Head of caudate nucleus (tissue), 42 donors: ENCODE results near the gene SEMA3F.

Source experiments
- DNase-seq, 42 donors: peaks; one replicate each; pipeline versions ENCODE4 v3.0.0 to v3.0.0-alpha.2; 2020 to 2021; ENCODE audit warnings: mixed read lengths in 7 of 42
- intact Hi-C: fragments of 100-400 bp; cut with DNase I; formaldehyde crosslinking; loops from one replicate; pipeline ENCODE4 v1.15.0; 2022

The SEMA3F gene

DNA sequence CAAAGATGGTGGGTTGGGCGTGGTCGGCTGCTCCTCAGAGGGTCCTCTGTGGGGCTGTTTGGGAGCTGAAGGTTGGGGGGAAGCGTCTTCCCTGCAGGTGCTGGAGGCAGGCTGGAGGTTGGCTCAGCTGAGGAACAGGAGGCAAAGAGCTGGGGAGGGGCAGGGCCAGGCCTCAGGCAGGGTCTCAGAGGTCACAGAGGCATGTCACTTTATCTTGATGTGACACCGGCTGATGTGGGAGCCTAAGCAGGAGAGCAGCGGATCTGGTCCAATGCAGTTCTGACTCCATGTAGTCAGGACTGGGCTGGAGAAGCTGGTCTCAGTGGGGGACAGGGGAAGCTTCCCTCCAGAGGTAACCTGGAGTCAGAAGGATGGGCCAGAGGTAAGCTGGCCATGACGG is 28.6 kb downstream of the SEMA3F start:
- no peak for DNase-seq
- intact Hi-C loops, result no loop called here

- DNase-seq, result no peak
Observed at GRCh38 chr3:50184242-50184978, 29.3 kb downstream of the SEMA3F start.

DNA sequence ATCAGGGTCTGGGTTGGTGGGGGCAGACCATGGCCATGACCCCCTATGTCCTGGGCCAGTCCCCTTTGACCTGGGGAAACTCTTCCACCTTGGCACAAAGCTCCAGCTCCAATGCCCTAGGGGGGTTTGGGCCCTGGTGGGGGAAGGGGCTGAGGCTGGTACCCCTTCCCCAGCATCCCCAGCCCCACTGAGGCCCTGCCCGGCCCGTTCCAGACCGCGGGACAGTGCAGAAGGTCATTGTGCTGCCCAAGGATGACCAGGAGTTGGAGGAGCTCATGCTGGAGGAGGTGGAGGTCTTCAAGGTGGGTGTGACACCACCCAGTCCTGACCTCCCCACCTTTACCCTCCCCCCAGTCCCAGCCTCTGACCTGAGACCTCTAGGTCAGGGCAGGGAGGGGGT is 30.1 kb downstream of the SEMA3F start:
- intact Hi-C loops, result no loop called here
- DNase-seq, result no peak

More at GRCh38 chr3:50184242-50184978, 29.3 kb downstream of the SEMA3F start:
- intact Hi-C loops, result no loop called here

DNA sequence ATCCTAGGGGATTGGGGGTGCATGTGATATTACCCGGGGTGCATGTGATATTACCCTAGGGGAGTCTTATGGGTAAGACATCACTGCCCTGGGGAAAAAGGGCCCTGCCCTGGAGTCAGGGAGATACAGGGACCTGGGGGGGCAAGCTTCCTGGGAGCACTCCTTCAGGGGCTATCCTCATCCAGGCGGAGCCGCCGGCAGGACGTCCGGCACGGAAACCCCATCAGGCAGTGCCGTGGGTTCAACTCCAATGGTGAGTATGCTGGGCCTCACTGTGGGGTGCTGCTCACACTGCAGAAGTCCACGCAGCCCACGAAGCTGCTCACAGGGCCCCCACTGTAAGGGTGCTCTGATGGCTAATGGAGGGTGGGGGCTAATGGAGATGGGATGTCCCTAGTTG is 31.0 kb downstream of the SEMA3F start:
- intact Hi-C loops, result no loop called here
- no peak for DNase-seq

DNA sequence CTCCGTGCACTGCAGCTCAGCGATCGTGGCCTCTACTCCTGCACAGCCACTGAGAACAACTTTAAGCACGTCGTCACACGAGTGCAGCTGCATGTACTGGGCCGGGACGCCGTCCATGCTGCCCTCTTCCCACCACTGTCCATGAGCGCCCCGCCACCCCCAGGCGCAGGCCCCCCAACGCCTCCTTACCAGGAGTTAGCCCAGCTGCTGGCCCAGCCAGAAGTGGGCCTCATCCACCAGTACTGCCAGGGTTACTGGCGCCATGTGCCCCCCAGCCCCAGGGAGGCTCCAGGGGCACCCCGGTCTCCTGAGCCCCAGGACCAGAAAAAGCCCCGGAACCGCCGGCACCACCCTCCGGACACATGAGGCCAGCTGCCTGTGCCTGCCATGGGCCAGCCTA is 32.6 kb downstream of the SEMA3F start:
- DNase-seq, result no peak
- intact Hi-C loops, result loop anchor here (2.0 kb wide), 1 partner anchor 67 kb away; no protein-coding TSS in a partner anchor

GRCh38 chr3:50189274-50189673 is 34.1 kb downstream of the SEMA3F start:
- DNase-seq, result peak; percentile 63 to 92 (median 80)
- intact Hi-C loops, result loop anchor here (2.0 kb wide), 1 partner anchor 68 kb away; no protein-coding TSS in a partner anchor

DNA sequence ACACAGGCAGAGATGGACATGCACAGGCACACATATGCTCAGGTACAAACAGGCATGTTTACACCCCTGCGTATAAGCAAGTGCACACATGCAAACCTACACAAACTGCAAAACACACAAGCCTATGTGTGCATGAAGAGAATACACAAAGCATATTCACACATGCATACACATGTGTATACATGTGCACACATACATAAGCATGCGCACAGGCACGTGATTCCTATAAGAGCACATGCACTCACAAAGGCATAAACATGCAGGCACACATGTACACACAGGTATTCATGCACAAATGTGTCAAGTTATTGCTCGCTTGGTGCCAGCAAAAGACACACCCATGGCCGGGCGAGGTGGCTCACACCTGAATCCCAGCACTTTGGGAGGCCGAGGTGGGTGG is 34.9 kb downstream of the SEMA3F start:
- no peak for DNase-seq
- intact Hi-C loops, result loop anchor here (2.0 to 5.0 kb wide), 2 partner anchors 69 to 87 kb away; partner anchors contain the start of gene LSMEM2

DNA sequence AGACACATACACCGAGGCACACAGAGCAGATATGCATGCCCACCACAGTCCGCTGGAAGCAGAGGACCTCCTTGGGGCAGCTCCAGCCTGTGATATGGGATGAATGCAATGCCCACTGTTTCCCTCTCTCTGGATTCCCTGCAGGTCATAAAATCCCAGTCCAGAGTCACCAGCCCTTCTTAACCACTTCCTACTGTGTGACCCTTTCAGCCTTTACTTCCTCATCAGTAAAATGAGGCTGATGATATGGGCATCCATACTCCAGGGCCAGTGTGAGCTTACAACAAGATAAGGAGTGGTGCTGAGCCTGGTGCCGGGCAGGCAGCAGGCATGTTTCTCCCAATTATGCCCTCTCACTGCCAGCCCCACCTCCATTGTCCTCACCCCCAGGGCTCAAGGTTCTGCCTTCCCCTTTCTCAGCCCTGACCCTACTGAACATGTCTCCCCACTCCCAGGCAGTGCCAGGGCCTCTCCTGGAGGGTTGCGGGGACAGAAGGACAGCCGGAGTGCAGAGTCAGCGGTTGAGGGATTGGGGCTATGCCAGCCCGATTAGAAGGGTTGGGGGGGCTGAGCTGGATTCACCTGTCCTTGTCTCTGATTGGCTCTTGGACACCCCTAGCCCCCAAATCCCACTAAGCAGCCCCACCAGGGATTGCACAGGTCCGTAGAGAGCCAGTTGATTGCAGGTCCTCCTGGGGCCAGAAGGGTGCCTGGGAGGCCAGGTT is 36.0 kb downstream of the SEMA3F start, which contains the start of gene GNAT1:
Gene GNAT1 (plus strand): TSS at position 675 of the 725 bp plus-strand sequence. CDS start 116 bp downstream, outside the sequence.
- DNase-seq, result no peak
- intact Hi-C loops, result loop anchor here (5.0 kb wide), 1 partner anchor 86 kb away; the partner anchor contains the start of gene LSMEM2

DNA sequence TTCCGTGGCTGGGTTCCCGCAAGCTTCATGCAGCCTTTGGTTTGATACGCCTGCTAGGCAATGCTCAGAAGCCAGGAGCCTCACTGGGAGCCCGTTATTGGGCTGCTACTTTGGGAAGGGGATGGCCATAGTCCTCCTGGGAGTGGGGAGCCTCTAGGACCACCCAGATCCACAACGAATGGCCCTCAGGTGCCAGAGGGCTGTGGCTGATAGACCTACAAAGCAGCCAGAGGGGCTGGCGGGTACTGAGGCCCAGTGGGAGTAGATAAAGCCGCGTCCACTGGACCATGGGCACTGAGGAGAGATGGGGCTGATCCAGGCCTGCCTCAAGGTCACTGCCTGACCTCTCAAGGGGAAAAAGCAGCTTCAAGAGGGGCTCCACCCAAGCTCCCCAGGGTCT is 37.0 kb downstream of the SEMA3F start:
- no peak for DNase-seq
- intact Hi-C loops, result loop anchor here (2.0 to 5.0 kb wide), 2 partner anchors 35 to 85 kb away; partner anchors contain the start of gene LSMEM2

- DNase-seq, result peak in 41 of 42 donors; percentile 47 to 90 (median 78)
- intact Hi-C loops, result loop anchor here (2.0 to 5.0 kb wide), 2 partner anchors 34 to 85 kb away; partner anchors contain the start of gene LSMEM2
Observed at GRCh38 chr3:50192689-50193141, 37.6 kb downstream of the SEMA3F start.

- intact Hi-C loops, result loop anchor here (2.0 to 5.0 kb wide), 2 partner anchors 34 to 84 kb away; partner anchors contain the start of gene LSMEM2
- DNase-seq, result no peak
Observed at GRCh38 chr3:50193286-50193685, 38.2 kb downstream of the SEMA3F start.

DNA sequence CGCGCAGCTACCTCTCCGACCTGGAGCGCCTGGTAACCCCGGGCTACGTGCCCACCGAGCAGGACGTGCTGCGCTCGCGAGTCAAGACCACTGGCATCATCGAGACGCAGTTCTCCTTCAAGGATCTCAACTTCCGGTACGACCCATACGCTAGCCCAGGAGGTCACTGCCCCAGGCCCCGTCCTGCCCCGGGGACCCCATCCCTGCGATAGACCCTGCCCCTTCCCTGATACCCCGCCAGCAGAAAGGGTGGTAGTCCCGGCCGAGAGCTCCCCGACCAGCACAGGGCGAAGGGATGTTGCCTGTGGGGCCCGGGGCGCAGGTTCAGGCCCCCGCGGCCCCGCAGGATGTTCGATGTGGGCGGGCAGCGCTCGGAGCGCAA is 38.6 kb downstream of the SEMA3F start:
- no peak for DNase-seq
- intact Hi-C loops, result loop anchor here (2.0 to 5.0 kb wide), 2 partner anchors 33 to 84 kb away; partner anchors contain the start of gene LSMEM2

- intact Hi-C loops, result loop anchor here (5.0 kb wide), 1 partner anchor 83 kb away; the partner anchor contains the start of gene LSMEM2
- peak; percentile 51 to 91 (median 80) for DNase-seq
Observed at GRCh38 chr3:50194128-50194902, 39.2 kb downstream of the SEMA3F start.

GRCh38 chr3:50194903-50195500 is 39.9 kb downstream of the SEMA3F start:
- intact Hi-C loops, result loop anchor here (5.0 kb wide), 1 partner anchor 82 kb away; the partner anchor contains the start of gene LSMEM2
- DNase-seq, result no peak

DNA sequence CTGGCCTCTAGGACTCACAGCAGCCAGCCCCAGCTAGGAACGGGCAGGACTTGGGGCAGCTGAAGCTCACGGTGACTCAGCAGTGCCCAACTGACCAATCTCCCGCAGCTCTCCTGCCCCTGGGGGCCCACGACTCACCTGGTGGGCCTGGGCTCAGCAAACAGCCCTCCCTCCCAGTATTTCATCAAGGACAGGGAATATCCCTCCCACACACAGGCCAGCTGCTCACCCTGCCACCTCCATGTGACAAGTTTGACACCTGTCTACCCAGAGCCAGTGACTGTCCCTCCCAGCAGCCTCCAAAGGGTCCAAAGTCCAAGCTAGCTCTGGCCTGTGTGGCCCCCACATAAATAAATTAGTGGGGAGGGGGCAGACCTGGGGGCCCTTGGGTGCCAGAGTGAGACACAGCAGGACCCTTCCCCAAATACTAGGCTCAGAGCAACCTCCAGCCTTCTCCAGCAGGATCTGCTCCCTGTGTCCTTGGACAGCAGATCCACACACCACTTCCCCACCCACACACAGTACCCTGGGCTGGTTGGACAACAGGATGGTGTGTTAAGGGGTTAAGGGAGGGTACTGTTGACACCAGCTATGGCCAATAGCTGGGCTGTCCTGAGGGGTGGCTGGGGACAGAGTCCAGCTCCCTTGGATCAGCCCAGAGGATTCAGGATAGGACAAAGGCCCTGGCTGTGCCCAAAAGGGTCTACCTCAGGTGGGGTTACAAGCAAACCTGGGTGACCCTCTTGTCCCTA is 40.6 kb downstream of the SEMA3F start:
- intact Hi-C loops, result no loop called here
- DNase-seq, result no peak

DNA sequence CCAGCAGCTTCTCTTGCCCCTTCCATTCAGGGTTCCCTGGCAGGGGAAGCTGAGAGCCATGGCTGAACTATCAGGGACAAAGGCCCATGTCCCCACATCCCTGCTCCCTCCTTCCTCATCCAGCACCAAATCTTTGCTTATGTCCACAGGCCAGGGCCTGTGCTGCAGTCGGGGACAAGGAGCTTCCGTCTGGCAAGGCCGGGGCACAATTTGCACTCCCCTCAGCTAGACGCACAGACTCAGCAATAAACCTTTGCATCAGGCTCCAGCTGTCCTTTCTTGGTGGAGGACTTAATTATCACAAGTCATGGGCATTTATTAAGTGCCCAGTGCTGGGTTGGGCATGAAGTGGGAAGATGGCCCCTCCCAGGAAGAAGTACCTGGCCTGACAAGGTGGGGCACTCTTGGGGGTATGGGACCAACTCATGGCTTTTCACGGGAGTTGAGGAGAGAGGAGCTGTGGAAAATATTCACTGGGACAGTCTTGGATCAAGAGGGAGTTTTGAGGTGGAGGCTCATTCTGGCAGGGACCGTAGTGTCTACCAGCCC is 41.2 kb downstream of the SEMA3F start:
- no peak for DNase-seq
- intact Hi-C loops, result no loop called here

GRCh38 chr3:50201573-50202315 is 46.6 kb downstream of the SEMA3F start:
- intact Hi-C loops, result no loop called here
- DNase-seq, result no peak
